MCF 10A (cell line): ENCODE results near the gene ZNF883. TPM values are rescaled to one million over a fixed set of nuclear protein-coding genes. Genes with fewer than 3 reads are reported as not detected.

ENCODE experiments used
- BruUV-seq: library from RNA; stranded (reverse); fragments of 400-500 nt; replicated peaks from 2 replicates; lab custom pipeline; 2021; lab: Mats Ljungman, UMichigan
- CTCF ChIA-PET: fragments of 300-600 bp; sonication (Branson Sonifier 250); formaldehyde crosslinking; extraction: SDS; loops from one replicate; lab custom pipeline; 2021; ENCODE audit warnings: antibody characterized with exemption, inconsistent platforms; lab: Yijun Ruan, JAX
- POLR2A ChIA-PET: fragments of 300-600, 350-650 bp; sonication (Branson Sonifier 250); formaldehyde crosslinking; extraction: SDS; loops from one replicate; lab custom pipeline; 2020; ENCODE audit warnings: antibody characterized with exemption, inconsistent platforms; lab: Yijun Ruan, JAX
- DNase-seq: peaks from one replicate; pipeline ENCODE4 v3.0.0-alpha.2; 2018; ENCODE audit not compliant: unreplicated experiment
- H3K27ac Mint-ChIP-seq: one replicate; pipeline ENCODE4 v1.8.0; 2022; ENCODE audit warnings: mild to moderate bottlenecking, low read depth, mixed read lengths; ENCODE audit not compliant: unreplicated experiment
- H3K27me3 Mint-ChIP-seq: one replicate; pipeline ENCODE4 v1.8.0; 2022; ENCODE audit warnings: mixed read lengths; ENCODE audit not compliant: insufficient read depth, unreplicated experiment
- H3K36me3 Mint-ChIP-seq: one replicate; pipeline ENCODE4 v1.8.0; 2022; ENCODE audit warnings: mild to moderate bottlenecking, moderate library complexity, mixed read lengths; ENCODE audit not compliant: insufficient read depth, unreplicated experiment
- H3K4me1 Mint-ChIP-seq: one replicate; pipeline ENCODE4 v1.8.0; 2022; ENCODE audit warnings: mixed read lengths; ENCODE audit not compliant: insufficient read depth, unreplicated experiment
- H3K4me3 Mint-ChIP-seq: one replicate; pipeline ENCODE4 v1.8.0; 2022; ENCODE audit warnings: mild to moderate bottlenecking, moderate library complexity, mixed read lengths; ENCODE audit not compliant: unreplicated experiment
- H3K9me3 Mint-ChIP-seq: one replicate; pipeline ENCODE4 v1.8.0; 2022; ENCODE audit warnings: mixed read lengths; ENCODE audit not compliant: unreplicated experiment
- CTCF ChIP-seq: fragments of 200-600 bp; IDR thresholded peaks from one replicate; pipeline ENCODE4 v1.8.0; 2022; ENCODE audit warnings: antibody characterized with exemption, mild to moderate bottlenecking; ENCODE audit not compliant: unreplicated experiment
- intact Hi-C: fragments of 100-400 bp; cut with micrococcal nuclease; formaldehyde crosslinking; loops from 2 replicates; pipeline ENCODE4 v1.14.1; 2022
- total RNA-seq: library from RNA; stranded (reverse); gene quantifications from 2 replicates; pipeline ENCODE4 v1.2.3, GENCODE V29; 2022

Gene ZNF883
- total RNA-seq, 1 experiment from 2014 or later = 0.51 TPM

DNA sequence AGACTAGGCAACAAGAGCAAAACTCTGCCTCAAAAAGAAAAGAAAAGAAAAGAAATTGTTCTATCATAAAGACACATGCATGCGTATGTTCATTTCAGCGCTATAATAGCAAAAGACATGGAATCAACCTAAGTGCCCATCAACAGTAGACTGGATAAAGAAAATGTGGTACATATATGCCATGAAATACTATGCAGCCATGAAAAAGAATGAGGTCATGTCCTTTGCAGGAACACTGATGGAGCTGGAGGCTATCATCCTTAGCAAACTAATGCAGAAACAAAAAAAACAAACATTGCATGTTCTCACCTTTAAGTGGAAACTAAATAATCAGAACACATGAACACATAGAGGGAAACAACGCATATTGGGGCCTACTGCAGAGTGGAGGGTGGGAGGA lies 6.3 kb upstream of the ZNF883 start:
- ChIA-PET POLR2A (no interaction called here), CTCF (interaction anchor here (0.8 kb wide), 1 partner anchor 26 kb away, joined by 3 read pairs; no protein-coding TSS in a partner anchor)
- H3K27ac Mint-ChIP-seq = no peak overlapping the region
- no peaks in the 10 kb centered on the region for H3K36me3 Mint-ChIP-seq
- BruUV-seq = no TSS peak
- TF ChIP-seq CTCF = no peak
- no peak for DNase-seq
- no peak overlapping the region for H3K4me3 Mint-ChIP-seq
- peaks cover 25% of the 10 kb centered on the region for H3K9me3 Mint-ChIP-seq
- H3K27me3 Mint-ChIP-seq = no peaks in the 10 kb centered on the region
- intact Hi-C loops = no loop called here
- H3K4me1 Mint-ChIP-seq = no peaks in the 10 kb centered on the region

DNA sequence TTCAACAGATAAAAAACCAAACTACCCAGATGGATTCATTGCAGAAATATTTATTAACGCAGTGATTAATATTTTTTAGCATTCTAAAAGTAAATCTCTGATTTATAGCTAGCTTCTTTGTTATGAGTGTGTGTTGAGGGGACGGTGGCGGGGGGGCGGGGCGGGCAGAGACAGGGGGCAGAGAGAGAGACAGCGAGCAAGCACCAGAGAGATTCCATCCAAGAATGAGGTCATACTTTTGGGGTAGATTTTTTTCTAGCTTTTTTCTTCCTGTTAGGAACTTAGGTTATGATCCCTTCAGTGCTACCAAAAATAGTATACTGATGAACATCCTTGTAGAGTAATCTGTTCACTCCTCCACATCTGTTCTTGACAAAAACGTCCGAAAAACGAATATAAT lies 500 bp upstream of the ZNF883 start:
- CTCF ChIA-PET = interaction anchor here (1.1 kb wide), 1 partner anchor 13 kb away, joined by 3 read pairs; no protein-coding TSS in a partner anchor
- H3K4me3 Mint-ChIP-seq = peak overlapping the region; percentile 69
- H3K4me1 Mint-ChIP-seq = no peaks in the 10 kb centered on the region
- DNase-seq = no peak
- no peak for TF ChIP-seq CTCF
- intact Hi-C loops = no loop called here
- POLR2A ChIA-PET = interaction anchor here (0.5 kb wide), 1 partner anchor 31 kb away, joined by 4 read pairs; no protein-coding TSS in a partner anchor
- no peak overlapping the region for H3K27ac Mint-ChIP-seq
- H3K27me3 Mint-ChIP-seq = no peaks in the 10 kb centered on the region
- no TSS peak for BruUV-seq
- H3K36me3 Mint-ChIP-seq = no peaks in the 10 kb centered on the region
- peaks cover 16% of the 10 kb centered on the region for H3K9me3 Mint-ChIP-seq

GRCh38 chr9:113005777-113006176 lies 6.2 kb downstream of the ZNF883 start:
- Mint-ChIP-seq H3K9me3 (peaks cover 47% of the 10 kb centered on the region), H3K4me1 (no peaks in the 10 kb centered on the region), H3K36me3 (no peaks in the 10 kb centered on the region), H3K4me3 (no peak overlapping the region), H3K27me3 (no peaks in the 10 kb centered on the region), H3K27ac (no peak overlapping the region)
- intact Hi-C loops = no loop called here
- CTCF ChIA-PET = interaction anchor here (0.6 to 1.6 kb wide), 2 partner anchors 11 to 43 kb away, joined by 3 to 7 read pairs; no protein-coding TSS in a partner anchor
- DNase-seq = no peak
- POLR2A ChIA-PET = no interaction called here
- no TSS peak for BruUV-seq
- no peak for TF ChIP-seq CTCF

- TF ChIP-seq CTCF = no peak
- H3K27me3 Mint-ChIP-seq = no peaks in the 10 kb centered on the region
- ChIA-PET POLR2A (no interaction called here), CTCF (no interaction called here)
- H3K27ac Mint-ChIP-seq = no peak overlapping the region
- DNase-seq = no peak
- peaks cover 6% of the 10 kb centered on the region for H3K36me3 Mint-ChIP-seq
- no peak overlapping the region for H3K4me3 Mint-ChIP-seq
- intact Hi-C loops = no loop called here
- H3K9me3 Mint-ChIP-seq = peaks cover 48% of the 10 kb centered on the region
- no TSS peak for BruUV-seq
- no peaks in the 10 kb centered on the region for H3K4me1 Mint-ChIP-seq
Observed at GRCh38 chr9:112997236-112997941, 14.6 kb downstream of the ZNF883 start.
